Adrenal gland (tissue), 12 donors: Measurements from ENCODE around the gene TRIM52. TPM values are rescaled to one million over a fixed set of nuclear protein-coding genes. Genes with fewer than 3 reads are reported as not detected.

Experiments
- DNase-seq, 7 donors: peaks; one replicate each; pipeline ENCODE4 v3.0.0-alpha.2; 2019 to 2020
- H3K27ac ChIP-seq, 5 donors: fragments of 200-600 bp; sonication (generic) in 4 of 5; 1 replicate in 3 of 5; 2 replicates in 2 of 5; pipeline versions ENCODE4 v1.5.1 to v1.8.0; 2016 to 2020; ENCODE audit warnings: mild to moderate bottlenecking in 1 of 5
- H3K27me3 ChIP-seq: fragments of 200-600 bp; 2 replicates; pipeline ENCODE4 v1.8.0; 2021
- H3K36me3 ChIP-seq, 2 donors: fragments of 200-600 bp; replicated peaks in 1 of 2; 1 replicate in 1 of 2; 2 replicates in 1 of 2; pipeline versions ENCODE4 v1.5.1 to v1.8.0; 2018 to 2022
- H3K4me1 ChIP-seq, 2 donors: fragments of 200-600 bp; replicated peaks in 1 of 2; 1 replicate in 1 of 2; 2 replicates in 1 of 2; pipeline versions ENCODE4 v1.5.1 to v1.8.0; 2018 to 2021
- H3K4me3 ChIP-seq, 4 donors: fragments of 200-600 bp; sonication (generic) in 3 of 4; one replicate each; pipeline ENCODE4 v1.5.1; 2016 to 2018
- H3K9me3 ChIP-seq, 3 donors: fragments of 200-600 bp; sonication (generic) in 1 of 3; replicated peaks in 1 of 3; 1 replicate in 2 of 3; 2 replicates in 1 of 3; pipeline versions ENCODE4 v1.5.1 to v1.8.0; 2016 to 2021
- POLR2A ChIP-seq, 2 donors: fragments of 450-650 bp; IDR thresholded peaks; one replicate each; pipeline ENCODE4 v1.6.1; 2017; ENCODE audit warnings: antibody characterized with exemption in 2 of 2, mild to moderate bottlenecking in 2 of 2, moderate library complexity in 1 of 2
- WGBS, 4 donors: extraction: QIAGEN DNeasy Blood & Tissue Kit in 2 of 4; methylation state at CpG; one replicate each; pipeline versions ENCODE4 v1.1.5 to v1.1.7; 2013 to 2017; 5-methylcytosine and 5-hydroxymethylcytosine counted together
- intact Hi-C, 2 donors: fragments of 100-400 bp; cut with DNase I; formaldehyde crosslinking; loops; one replicate each; pipeline versions ENCODE4 v1.14.1 to v1.15.0; 2022 to 2023
- polyA plus RNA-seq, 3 donors: library from polyadenylated mRNA; stranded (reverse); fragments of 200-250 nt in 2 of 3; fragments of 350-450 nt in 1 of 3; fragmentation: Illumina TruSeq in 1 of 3; extraction: RNeasy Lipid Tissue Mini Kit (QIAGEN cat#74804) in 1 of 3; gene quantifications; one replicate each; pipeline ENCODE4 v1.2.3, GENCODE V29; 2013 to 2014
- total RNA-seq, 9 donors: library from RNA; depleted of rRNA in 4 of 9; stranded (reverse); fragments of >200 nt in 4 of 9; fragments of 120-200 nt in 1 of 9; fragmentation: NEBNext Ultra II Directional in 1 of 9; extraction: Animal tissue kit (Norgen Biotek cat#: 25700) in 1 of 9; gene quantifications; one replicate each; pipeline versions ENCODE4 v1.1.0 to v1.2.4, GENCODE V29; 2013 to 2023
- TF ChIP-seq, protein P1 (sequence below), 6 experiments: fragments of 450-650 bp in 4 of 6; fragments of 200-600 bp in 2 of 6; sonication (generic) in 1 of 6; IDR thresholded peaks; 1 replicate in 5 of 6; 2 replicates in 1 of 6; pipeline versions ENCODE4 v1.5.1 to v1.8.0; 2016 to 2021; ENCODE audit warnings: antibody characterized with exemption in 6 of 6, mild to moderate bottlenecking in 2 of 6, moderate library complexity in 1 of 6
- donor health status: healthy with polysubstance abuse.
- donor health status: Bipolar disorder and iron deficiency.
- donor health status: DM: yes; HTN: yes; CAD: no.
- donor health status: DM: no; HTN: no; CAD: no.
- donor health status: DM: no; HTN: no; CAD: no.
- donor health status: DM: yes; HTN: yes; CAD: no.

The TRIM52 gene
- total and polyA plus RNA-seq, 12 donors, result 7.8 to 23.9 (median 13.2) TPM

DNA sequence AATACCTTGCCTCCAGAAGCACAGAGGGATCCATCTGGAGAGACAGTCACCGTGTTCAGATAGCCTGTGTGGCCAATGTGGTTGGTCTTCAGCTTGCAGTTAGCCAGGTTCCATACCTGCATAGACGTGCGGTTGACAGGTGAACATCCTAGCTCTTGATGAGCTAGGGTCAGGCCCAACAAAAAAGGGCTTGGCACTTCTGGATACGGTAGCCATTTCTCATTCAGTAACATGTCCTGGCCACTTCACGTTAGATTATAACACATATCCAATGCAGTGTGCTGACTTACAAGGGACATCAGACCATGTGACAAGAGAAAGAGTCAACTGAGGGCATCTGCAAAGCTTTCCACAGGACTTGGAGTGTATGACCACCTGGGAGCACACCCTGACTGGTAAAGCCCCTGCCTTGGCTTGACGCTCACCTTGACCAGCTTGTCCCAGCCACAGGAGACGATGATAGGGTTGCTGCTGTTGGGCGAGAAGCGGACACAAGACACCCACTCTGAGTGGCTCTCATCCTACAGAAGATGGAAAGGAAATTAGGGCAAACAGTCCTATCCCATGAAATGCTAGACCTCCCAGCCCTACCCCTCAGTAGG is 21.8 kb downstream of the TRIM52 start:
- TF ChIP-seq, protein P1, sequence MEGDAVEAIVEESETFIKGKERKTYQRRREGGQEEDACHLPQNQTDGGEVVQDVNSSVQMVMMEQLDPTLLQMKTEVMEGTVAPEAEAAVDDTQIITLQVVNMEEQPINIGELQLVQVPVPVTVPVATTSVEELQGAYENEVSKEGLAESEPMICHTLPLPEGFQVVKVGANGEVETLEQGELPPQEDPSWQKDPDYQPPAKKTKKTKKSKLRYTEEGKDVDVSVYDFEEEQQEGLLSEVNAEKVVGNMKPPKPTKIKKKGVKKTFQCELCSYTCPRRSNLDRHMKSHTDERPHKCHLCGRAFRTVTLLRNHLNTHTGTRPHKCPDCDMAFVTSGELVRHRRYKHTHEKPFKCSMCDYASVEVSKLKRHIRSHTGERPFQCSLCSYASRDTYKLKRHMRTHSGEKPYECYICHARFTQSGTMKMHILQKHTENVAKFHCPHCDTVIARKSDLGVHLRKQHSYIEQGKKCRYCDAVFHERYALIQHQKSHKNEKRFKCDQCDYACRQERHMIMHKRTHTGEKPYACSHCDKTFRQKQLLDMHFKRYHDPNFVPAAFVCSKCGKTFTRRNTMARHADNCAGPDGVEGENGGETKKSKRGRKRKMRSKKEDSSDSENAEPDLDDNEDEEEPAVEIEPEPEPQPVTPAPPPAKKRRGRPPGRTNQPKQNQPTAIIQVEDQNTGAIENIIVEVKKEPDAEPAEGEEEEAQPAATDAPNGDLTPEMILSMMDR (IDR thresholded peaks at IDR 0.05), result no peak
- TF ChIP-seq POLR2A (IDR thresholded peaks at IDR 0.05), result no peak
- H3K4me3 ChIP-seq, result no peak overlapping the region
- H3K4me1 ChIP-seq, result peaks cover 14 to 22% of the 10 kb centered on the region in 2 donors
- no peak for DNase-seq
- no peaks in the 10 kb centered on the region for H3K9me3 ChIP-seq
- H3K27me3 ChIP-seq, result no peaks in the 10 kb centered on the region
- intact Hi-C loops, result loop anchor here in 1 of 2 donors (2.0 kb wide), 1 partner anchor 14 kb away; no protein-coding TSS in a partner anchor
- peaks cover 4 to 83% of the 10 kb centered on the region in 2 donors for H3K36me3 ChIP-seq
- no peak overlapping the region for H3K27ac ChIP-seq
- 90 to 95% (median 92%) methylated on average over 7 to 9 of the region's 9 CpGs for WGBS, 4 donors

DNA sequence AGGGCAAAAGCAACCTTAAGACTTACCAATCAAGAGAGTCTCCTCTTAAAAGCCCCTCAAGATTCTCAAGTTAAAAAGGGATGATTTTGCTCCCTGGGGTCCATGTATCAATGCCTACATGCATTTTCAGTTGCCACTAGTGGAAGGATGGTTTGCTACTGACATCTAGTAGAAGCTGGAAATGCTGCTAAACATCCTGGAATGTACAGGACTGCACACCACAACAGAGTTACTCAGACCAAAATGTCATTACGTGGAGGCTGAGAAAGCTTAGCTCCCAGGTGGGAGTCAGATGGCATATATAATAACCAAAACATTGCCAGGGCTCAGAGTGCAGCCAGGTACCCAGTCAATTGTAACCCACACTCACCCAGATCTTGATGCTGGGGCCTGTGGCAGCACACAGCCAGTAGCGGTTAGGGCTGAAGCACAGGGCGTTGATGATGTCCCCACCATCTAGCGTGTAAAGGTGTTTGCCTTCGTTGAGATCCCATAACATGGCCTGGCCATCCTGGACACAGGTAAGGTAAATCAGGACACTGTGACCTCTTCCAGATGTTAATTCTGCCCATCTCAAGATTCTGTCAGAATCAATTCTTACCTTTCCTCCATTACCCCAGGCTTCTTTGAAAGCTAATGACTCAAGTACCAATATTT is 23.1 kb downstream of the TRIM52 start:
- intact Hi-C loops, result loop anchor here in 1 of 2 donors (2.0 kb wide), 1 partner anchor 13 kb away; no protein-coding TSS in a partner anchor
- no peaks in the 10 kb centered on the region for H3K27me3 ChIP-seq
- H3K27ac ChIP-seq, result no peak overlapping the region
- no peaks in the 10 kb centered on the region for H3K9me3 ChIP-seq
- no peak overlapping the region for H3K4me3 ChIP-seq
- peaks cover 4 to 96% of the 10 kb centered on the region in 2 donors for H3K36me3 ChIP-seq
- TF ChIP-seq POLR2A (IDR thresholded peaks at IDR 0.05), result no peak
- TF ChIP-seq, protein P1 (IDR thresholded peaks at IDR 0.05), result no peak
- H3K4me1 ChIP-seq, result peaks cover 14 to 22% of the 10 kb centered on the region in 2 donors
- WGBS, 4 donors, result 82 to 96% (median 87%) methylated on average over 1 to 5 of the region's 5 CpGs
- DNase-seq, result no peak

DNA sequence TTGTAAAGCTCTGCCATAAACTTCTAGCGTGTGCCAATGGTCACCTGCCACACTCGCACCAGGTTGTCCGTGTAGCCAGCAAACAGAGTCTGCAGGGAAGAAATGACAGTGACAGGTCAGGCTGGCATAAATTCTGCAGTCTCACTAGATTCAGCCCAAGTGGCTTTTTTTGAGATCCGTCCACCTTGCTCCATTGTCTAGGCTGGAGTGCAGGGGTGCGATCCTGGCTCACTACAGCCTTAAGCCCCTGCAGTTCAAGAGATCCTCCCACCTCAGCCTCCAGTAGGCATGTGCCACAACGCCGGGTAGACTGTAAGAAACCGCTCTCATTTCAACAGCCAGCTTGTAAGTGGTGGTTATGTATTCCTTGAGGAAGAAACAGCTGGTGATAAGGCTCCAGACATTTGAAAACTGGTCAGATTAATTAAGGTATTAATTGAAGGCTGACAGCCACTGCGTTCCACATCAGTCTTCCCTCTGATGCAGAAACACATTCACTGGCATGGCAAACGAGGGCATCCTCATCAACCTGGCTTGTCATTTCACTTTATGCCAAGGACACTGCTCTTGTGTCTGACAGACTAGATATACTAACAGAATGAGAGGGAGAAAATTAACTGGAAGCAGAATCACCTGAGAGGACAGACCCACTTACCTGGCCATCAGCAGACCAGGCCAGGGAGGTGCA is 23.8 kb downstream of the TRIM52 start:
- Histone ChIP-seq H3K27ac (no peak overlapping the region), H3K27me3 (no peaks in the 10 kb centered on the region), H3K9me3 (no peaks in the 10 kb centered on the region), H3K36me3 (peaks cover 4 to 97% of the 10 kb centered on the region in 2 donors), H3K4me3 (no peak overlapping the region), H3K4me1 (peaks cover 10 to 18% of the 10 kb centered on the region in 2 donors)
- no peak for DNase-seq
- intact Hi-C loops, result no loop called here
- TF ChIP-seq, protein P1 (IDR thresholded peaks at IDR 0.05), result no peak
- no peak for TF ChIP-seq POLR2A (IDR thresholded peaks at IDR 0.05)
- WGBS, 4 donors, result 84 to 88% (median 85%) methylated on average over 9 to 10 of the region's 10 CpGs

DNA sequence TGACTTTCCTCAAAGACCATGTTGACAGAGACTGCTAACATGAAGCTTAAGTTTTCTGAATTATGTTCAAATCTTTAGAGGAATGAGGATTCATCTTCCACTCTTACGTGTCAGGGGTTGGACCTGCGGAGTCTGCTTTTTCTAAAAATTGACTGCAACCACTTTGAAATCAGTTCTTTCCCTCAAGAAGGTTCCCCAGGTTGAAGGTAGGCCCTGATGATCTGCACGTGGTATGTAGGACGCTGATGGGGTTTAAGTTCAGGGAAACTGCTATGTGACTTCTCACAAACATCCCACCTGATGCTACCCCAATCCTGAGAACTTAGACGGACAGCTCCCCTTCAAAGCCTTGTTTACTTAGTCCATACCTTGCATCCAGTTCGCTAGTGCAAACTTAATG is 24.5 kb downstream of the TRIM52 start:
- H3K27me3 ChIP-seq, result no peaks in the 10 kb centered on the region
- intact Hi-C loops, result no loop called here

More for the DNA sequence above, 24.5 kb downstream of the TRIM52 start:
- Histone ChIP-seq H3K4me1 (peaks cover 4 to 12% of the 10 kb centered on the region in 2 donors), H3K4me3 (no peak overlapping the region), H3K9me3 (no peaks in the 10 kb centered on the region), H3K27ac (no peak overlapping the region), H3K36me3 (peaks cover 4 to 91% of the 10 kb centered on the region in 2 donors)
- TF ChIP-seq, protein P1 (IDR thresholded peaks at IDR 0.05), result no peak
- TF ChIP-seq POLR2A (IDR thresholded peaks at IDR 0.05), result no peak
- 77 to 85% (median 82%) methylated on average over 6 of the region's 6 CpGs for WGBS, 4 donors
- DNase-seq, result no peak
